ENCODE results near the gene UCK2. TPM values are rescaled to one million over a fixed set of nuclear protein-coding genes. Genes with fewer than 3 reads are reported as not detected.

Gene UCK2
- total RNA-seq, 1 experiment from 2014 or later, result 77.9 TPM

DNA sequence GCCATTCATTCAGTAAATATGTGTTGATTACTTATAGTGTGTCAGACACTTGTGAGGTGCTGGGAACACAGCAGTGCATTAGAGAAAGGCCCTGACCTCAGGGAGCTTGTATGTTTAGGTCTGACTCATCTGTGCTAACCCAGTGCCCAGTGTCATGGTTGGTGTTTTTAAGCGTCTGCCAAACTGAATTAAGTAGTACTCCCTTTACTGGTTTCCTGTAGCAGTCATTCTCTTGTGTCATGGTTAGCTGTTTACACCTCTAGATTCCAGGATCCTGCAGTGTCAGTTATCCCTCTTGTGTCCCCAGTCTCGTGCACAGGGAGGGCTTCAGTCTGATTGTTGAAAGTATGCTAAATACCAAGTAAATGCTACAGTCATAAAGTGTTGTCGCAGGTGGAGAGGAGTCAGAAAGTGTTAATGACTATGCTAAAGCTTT is 14.2 kb downstream of the UCK2 start:
- peak overlapping the region in 1 of 3 experiments; percentile 59; a peak in 2 of 7 replicates for H3K27ac Mint-ChIP-seq
- H3K4me2 ChIP-seq (ENCODE audit: insufficient read depth, insufficient read length, low read length), result no peak overlapping the region

More for the DNA sequence above, 14.2 kb downstream of the UCK2 start:
- peaks cover 53 to 58% of the 10 kb centered on the region in 2 experiments for H3K4me1 Mint-ChIP-seq
- Histone ChIP-seq H2BK5ac (ENCODE audit: insufficient read length, low read length) (no peak overlapping the region), H3K4me1 (ENCODE audit: insufficient read depth, low read length) (peaks cover 14% of the 10 kb centered on the region; the same call in 1 of the 2 replicates), H3T11ph (ENCODE audit: low read length) (no peak overlapping the region), H2BK15ac (ENCODE audit: low read depth, low read length) (no peak overlapping the region), H2BK20ac (ENCODE audit: low read depth, low read length, poor library complexity, severe bottlenecking) (no peak overlapping the region), H3K23ac (ENCODE audit: insufficient read length, low read depth, low read length) (no peak overlapping the region), H2BK120ac (ENCODE audit: low read depth, low read length, poor library complexity, severe bottlenecking) (no peak overlapping the region), H2AK5ac (ENCODE audit: insufficient read length, low read length) (no peak overlapping the region), H4K5ac (ENCODE audit: insufficient read length, low read depth, low read length) (no peak overlapping the region), H4K8ac (replicated peaks; ENCODE audit: insufficient read length, low read depth, low read length) (no peak overlapping the region), H3K9me3 (ENCODE audit: control insufficient read depth, low read depth, low read length) (no peaks in the 10 kb centered on the region), H3K18ac (ENCODE audit: insufficient read length, low read depth, low read length) (no peak overlapping the region), H4K91ac (ENCODE audit: insufficient read length, low read depth, low read length) (no peak overlapping the region), H2BK12ac (ENCODE audit: insufficient read length, low read depth, low read length) (no peak overlapping the region), H3K56ac (ENCODE audit: insufficient read length, low read depth, low read length) (no peak overlapping the region), H3K9ac (ENCODE audit: extremely low read depth, insufficient read length, low read length) (no peak overlapping the region), H4K20me1 (ENCODE audit: control insufficient read depth, insufficient read depth, insufficient read length) (no peaks in the 10 kb centered on the region), H2AFZ (ENCODE audit: low read length) (no peak overlapping the region), H3K79me2 (ENCODE audit: insufficient read depth, low read length) (peaks cover 87% of the 10 kb centered on the region), H3K14ac (ENCODE audit: insufficient read depth, low read length) (no peak overlapping the region), H3K27me3 (ENCODE audit: insufficient read depth, low read length) (no peaks in the 10 kb centered on the region), H3K4ac (ENCODE audit: low read depth, low read length) (no peak overlapping the region), H3K27ac (ENCODE audit: insufficient read length, low read depth, low read length) (no peak overlapping the region), H3K79me1 (ENCODE audit: insufficient read depth, low read depth, low read length, poor library complexity, severe bottlenecking) (peaks cover 5% of the 10 kb centered on the region), H3K23me2 (ENCODE audit: insufficient read length, low read depth, low read length, poor library complexity, severe bottlenecking) (no peaks in the 10 kb centered on the region)
- no CpG with 5 or more reads among the region's 3 CpGs for WGBS (ENCODE audit: extremely low coverage, insufficient read length, low lambda C conversion rate)
- H3K27me3 Mint-ChIP-seq (ENCODE audit: low read depth), result no peaks in the 10 kb centered on the region
- H3K4me3 Mint-ChIP-seq, result no peak overlapping the region
- H3K9me3 Mint-ChIP-seq, result no peaks in the 10 kb centered on the region
- no peak for DNase-seq
- no peak for TF ChIP-seq CTCF (conservative IDR thresholded peaks at IDR 0.05)
- H3K36me3 Mint-ChIP-seq (ENCODE audit: insufficient read depth in 1 of 3, low read depth in 3 of 3), result peaks cover 0 to 12% (median 4%) of the 10 kb centered on the region in 3 experiments; a peak in 5 of 7 replicates
